Epithelial cell of prostate (primary cell): ENCODE results near the gene SH2D5.

Source experiments
- DNase-seq: peaks from one replicate; pipeline ENCODE4 v3.0.0-alpha.2; 2011; ENCODE audit warnings: low read depth, low spot score
- H3K27ac ChIP-seq: fragments of 450-650 bp; 2 replicates; pipeline ENCODE4 v1.5.1; 2017; ENCODE audit warnings: mild to moderate bottlenecking

SH2D5 gene

GRCh38 chr1:20670936-20671335 is 61.6 kb downstream of the SH2D5 start:
- DNase-seq, result no peak
- no peak overlapping the region for H3K27ac ChIP-seq
